ENCODE results near the gene FGD6. TPM values are rescaled to one million over a fixed set of nuclear protein-coding genes. Genes with fewer than 3 reads are reported as not detected.

FGD6 gene
- total RNA-seq, 4 donors from 2014 or later = 16.2 to 46.9 (median 25.0) TPM

- DNase-seq (ENCODE audit: low spot score in 2 of 2) = no peak
- H3K4me3 ChIP-seq = no peak overlapping the region
- H3K36me3 ChIP-seq = peaks cover 7% of the 10 kb centered on the region
- H3K27ac ChIP-seq = no peak overlapping the region
- no peaks in the 10 kb centered on the region for H3K9me3 ChIP-seq
- no peaks in the 10 kb centered on the region for H3K27me3 ChIP-seq
- peaks cover 27% of the 10 kb centered on the region for H3K4me1 ChIP-seq
- TF ChIP-seq EP300 (IDR thresholded peaks at IDR 0.05) (no peak), CTCF (IDR thresholded peaks at IDR 0.05) (no peak), POLR2A (IDR thresholded peaks at IDR 0.05) (no peak), POLR2AphosphoS5 (IDR thresholded peaks at IDR 0.05) (no peak)
- WGBS = 89% methylated on average over 1 of the region's 1 CpG
Observed at GRCh38 chr12:95225645-95226212, 8.5 kb upstream of the FGD6 start.

- 85% methylated on average over 8 of the region's 8 CpGs for WGBS
- TF ChIP-seq POLR2AphosphoS5 (IDR thresholded peaks at IDR 0.05) (no peak), EP300 (IDR thresholded peaks at IDR 0.05) (no peak), CTCF (IDR thresholded peaks at IDR 0.05) (no peak), POLR2A (IDR thresholded peaks at IDR 0.05) (no peak)
- DNase-seq (ENCODE audit: low spot score in 2 of 2) = no peak
- no peaks in the 10 kb centered on the region for H3K27me3 ChIP-seq
- H3K27ac ChIP-seq = no peak overlapping the region
- peaks cover 26% of the 10 kb centered on the region for H3K4me1 ChIP-seq
- H3K4me3 ChIP-seq = no peak overlapping the region
- H3K9me3 ChIP-seq = no peaks in the 10 kb centered on the region
- peaks cover 7% of the 10 kb centered on the region for H3K36me3 ChIP-seq
Observed at GRCh38 chr12:95224202-95225170, 7.2 kb upstream of the FGD6 start.

- TF ChIP-seq CTCF (IDR thresholded peaks at IDR 0.05) (no peak), POLR2AphosphoS5 (IDR thresholded peaks at IDR 0.05) (no peak), EP300 (IDR thresholded peaks at IDR 0.05) (no peak), POLR2A (IDR thresholded peaks at IDR 0.05) (no peak)
- no peak overlapping the region for H3K27ac ChIP-seq
- H3K27me3 ChIP-seq = no peaks in the 10 kb centered on the region
- H3K36me3 ChIP-seq = peaks cover 7% of the 10 kb centered on the region
- no peak overlapping the region for H3K4me3 ChIP-seq
- DNase-seq (ENCODE audit: low spot score in 2 of 2) = no peak
- no peaks in the 10 kb centered on the region for H3K9me3 ChIP-seq
- peaks cover 39% of the 10 kb centered on the region for H3K4me1 ChIP-seq
Observed at GRCh38 chr12:95220726-95221125, 3.5 kb upstream of the FGD6 start.

- WGBS = 89% methylated on average over 4 of the region's 4 CpGs
- H3K4me3 ChIP-seq = no peak overlapping the region
- H3K4me1 ChIP-seq = peaks cover 45% of the 10 kb centered on the region
- no peak overlapping the region for H3K27ac ChIP-seq
- no peaks in the 10 kb centered on the region for H3K9me3 ChIP-seq
- H3K27me3 ChIP-seq = no peaks in the 10 kb centered on the region
- no peak for TF ChIP-seq POLR2A (IDR thresholded peaks at IDR 0.05)
- no peak for TF ChIP-seq EP300 (IDR thresholded peaks at IDR 0.05)
- no peak for TF ChIP-seq POLR2AphosphoS5 (IDR thresholded peaks at IDR 0.05)
- TF ChIP-seq CTCF (IDR thresholded peaks at IDR 0.05) = no peak
- H3K36me3 ChIP-seq = peaks cover 5% of the 10 kb centered on the region
- DNase-seq (ENCODE audit: low spot score in 2 of 2) = no peak
Observed at GRCh38 chr12:95220190-95220589, 2.9 kb upstream of the FGD6 start.
